GM21367 (cell line): ENCODE data around the gene APAF1.
"Not testable (repeated sequence)": the region's sequence is repeated elsewhere in the genome, so short reads cannot be mapped to it uniquely, and the experiment has no call there.

Experiments used
- ATAC-seq: cut with Tn5 transposase; IDR thresholded peaks from one replicate; pipeline ENCODE4 v1.9.1; 2021; ENCODE audit not compliant: unreplicated experiment

The APAF1 gene, protein sequence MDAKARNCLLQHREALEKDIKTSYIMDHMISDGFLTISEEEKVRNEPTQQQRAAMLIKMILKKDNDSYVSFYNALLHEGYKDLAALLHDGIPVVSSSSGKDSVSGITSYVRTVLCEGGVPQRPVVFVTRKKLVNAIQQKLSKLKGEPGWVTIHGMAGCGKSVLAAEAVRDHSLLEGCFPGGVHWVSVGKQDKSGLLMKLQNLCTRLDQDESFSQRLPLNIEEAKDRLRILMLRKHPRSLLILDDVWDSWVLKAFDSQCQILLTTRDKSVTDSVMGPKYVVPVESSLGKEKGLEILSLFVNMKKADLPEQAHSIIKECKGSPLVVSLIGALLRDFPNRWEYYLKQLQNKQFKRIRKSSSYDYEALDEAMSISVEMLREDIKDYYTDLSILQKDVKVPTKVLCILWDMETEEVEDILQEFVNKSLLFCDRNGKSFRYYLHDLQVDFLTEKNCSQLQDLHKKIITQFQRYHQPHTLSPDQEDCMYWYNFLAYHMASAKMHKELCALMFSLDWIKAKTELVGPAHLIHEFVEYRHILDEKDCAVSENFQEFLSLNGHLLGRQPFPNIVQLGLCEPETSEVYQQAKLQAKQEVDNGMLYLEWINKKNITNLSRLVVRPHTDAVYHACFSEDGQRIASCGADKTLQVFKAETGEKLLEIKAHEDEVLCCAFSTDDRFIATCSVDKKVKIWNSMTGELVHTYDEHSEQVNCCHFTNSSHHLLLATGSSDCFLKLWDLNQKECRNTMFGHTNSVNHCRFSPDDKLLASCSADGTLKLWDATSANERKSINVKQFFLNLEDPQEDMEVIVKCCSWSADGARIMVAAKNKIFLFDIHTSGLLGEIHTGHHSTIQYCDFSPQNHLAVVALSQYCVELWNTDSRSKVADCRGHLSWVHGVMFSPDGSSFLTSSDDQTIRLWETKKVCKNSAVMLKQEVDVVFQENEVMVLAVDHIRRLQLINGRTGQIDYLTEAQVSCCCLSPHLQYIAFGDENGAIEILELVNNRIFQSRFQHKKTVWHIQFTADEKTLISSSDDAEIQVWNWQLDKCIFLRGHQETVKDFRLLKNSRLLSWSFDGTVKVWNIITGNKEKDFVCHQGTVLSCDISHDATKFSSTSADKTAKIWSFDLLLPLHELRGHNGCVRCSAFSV (N-terminal part only)

DNA sequence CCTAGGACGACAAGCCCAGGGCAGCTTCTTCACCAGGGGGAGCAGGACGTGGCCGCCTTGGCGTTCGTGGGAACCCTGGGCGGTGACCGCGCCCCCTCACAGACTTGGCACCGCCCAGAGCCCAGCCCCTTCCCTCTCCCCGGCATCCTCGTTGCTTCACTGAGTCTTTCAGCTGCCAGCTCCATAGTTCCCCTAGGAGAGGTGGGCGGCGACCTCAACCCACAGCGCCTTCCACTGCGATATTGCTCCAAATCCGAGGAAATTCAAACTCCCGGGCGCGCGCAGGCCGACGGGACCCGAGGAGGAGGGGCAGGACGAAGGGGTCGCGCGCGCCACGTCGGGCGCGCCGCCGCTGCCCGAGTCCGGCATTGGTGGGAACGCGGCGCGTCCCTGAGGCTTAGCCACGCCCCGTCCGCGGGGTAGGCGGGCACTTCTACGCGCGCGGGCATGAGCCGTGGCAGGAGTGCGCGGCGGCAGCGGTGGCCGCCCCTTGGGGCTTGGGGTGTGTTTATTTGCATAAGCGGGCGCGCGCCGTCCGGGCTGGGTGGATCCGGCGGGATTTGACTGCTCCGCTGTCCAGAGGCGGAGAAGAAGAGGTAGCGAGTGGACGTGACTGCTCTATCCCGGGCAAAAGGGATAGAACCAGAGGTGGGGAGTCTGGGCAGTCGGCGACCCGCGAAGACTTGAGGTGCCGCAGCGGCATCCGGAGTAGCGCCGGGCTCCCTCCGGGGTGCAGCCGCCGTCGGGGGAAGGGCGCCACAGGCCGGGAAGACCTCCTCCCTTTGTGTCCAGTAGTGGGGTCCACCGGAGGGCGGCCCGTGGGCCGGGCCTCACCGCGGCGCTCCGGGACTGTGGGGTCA lies at the start of gene APAF1, which contains the start of gene IKBIP:
Gene APAF1, plus strand, starts transcription at position 579 of the 860 bp plus-strand sequence. CDS start 3,070 bp downstream, outside the sequence.
Gene IKBIP, minus strand, starts transcription at position 77 of the 860 bp plus-strand sequence. CDS start 87 bp downstream, outside the sequence.
- ATAC-seq: peak; percentile 85

DNA sequence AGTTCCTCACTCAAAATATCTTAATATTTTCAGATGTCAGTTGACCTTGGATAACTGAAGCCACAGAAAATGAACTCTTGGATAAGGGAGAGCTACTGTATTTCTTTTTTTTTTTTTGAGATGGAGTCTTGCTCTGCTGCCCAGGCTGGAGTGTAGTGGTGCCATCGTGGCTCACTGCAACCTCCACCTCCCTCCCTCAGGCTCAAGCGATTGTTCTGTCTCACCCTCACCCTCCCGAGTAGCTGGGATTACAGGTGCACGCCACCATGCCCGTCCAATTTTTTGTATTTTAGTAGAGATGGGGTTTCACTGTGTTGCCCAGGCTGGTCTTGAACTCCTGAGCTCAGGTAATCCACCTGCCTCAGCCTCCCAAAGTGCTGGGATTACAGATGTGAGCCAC lies 47.8 kb upstream of the APAF1 start:
- ATAC-seq: not testable (repeated sequence)

DNA sequence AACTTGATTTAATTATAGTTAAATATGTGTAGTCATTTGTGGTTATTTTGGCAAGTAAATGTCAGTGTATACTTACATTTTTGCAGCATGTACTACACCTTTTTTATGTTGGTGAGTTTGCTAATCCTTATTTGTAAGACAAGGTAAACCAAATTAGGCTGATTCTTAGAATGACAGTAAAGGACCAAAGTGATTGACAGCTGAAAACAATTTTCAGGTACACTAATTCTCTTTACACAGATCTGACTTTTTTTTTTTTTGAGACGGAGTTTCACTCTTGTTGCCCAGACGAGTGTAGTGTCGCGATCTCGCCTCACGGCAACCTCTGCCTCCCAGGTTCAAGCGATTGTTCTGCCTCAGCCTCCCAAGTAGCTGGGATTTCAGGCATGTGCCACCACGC lies 43.2 kb upstream of the APAF1 start:
- no peak for ATAC-seq

DNA sequence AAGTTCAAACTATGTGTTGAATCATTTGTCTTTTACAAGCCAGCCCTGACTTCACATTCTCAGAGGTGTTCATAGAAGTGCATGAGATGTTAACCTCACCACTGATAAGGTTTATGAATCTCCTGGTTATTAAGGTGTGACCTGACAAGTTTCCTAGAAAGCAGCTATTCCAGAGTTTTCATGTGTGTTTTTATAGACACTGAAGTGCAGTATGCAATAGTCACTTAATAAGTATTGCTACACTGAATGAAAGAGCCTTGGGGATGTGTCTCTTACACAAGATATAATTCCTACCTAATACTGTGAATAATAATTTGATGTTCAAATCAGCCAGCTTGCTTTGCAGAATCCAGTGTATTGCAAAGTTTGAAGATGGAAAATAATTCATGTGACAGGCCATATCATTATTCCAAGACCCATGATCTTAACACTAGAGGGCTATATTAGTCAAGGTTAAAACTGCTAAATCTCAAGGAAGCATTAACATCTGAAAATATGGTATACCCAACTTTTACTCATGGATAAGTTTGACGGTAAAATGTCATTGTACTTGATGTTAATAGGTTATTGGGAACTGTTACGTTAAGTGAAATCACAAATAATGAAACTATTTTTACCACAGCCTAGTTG lies 38.6 kb upstream of the APAF1 start:
- no peak for ATAC-seq

DNA sequence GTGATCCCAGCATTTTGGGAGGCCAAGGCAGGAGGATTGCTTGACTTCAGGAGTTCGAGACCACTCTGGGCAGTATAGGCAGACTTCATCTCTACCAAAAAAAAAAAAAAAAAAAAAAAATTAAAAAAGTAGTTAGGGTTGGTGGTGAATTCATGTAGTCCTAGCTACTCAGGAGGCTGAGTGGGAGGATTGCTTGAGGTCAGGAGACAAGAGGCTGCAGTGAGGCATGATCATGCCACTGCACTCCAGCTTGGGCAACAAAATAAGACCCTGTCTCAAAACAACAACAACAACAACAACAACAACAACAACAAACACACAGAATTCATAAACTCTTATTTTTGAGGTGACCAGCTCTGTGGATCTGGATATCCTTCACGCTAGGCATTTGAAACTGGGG lies 34.5 kb upstream of the APAF1 start:
- ATAC-seq: no peak

DNA sequence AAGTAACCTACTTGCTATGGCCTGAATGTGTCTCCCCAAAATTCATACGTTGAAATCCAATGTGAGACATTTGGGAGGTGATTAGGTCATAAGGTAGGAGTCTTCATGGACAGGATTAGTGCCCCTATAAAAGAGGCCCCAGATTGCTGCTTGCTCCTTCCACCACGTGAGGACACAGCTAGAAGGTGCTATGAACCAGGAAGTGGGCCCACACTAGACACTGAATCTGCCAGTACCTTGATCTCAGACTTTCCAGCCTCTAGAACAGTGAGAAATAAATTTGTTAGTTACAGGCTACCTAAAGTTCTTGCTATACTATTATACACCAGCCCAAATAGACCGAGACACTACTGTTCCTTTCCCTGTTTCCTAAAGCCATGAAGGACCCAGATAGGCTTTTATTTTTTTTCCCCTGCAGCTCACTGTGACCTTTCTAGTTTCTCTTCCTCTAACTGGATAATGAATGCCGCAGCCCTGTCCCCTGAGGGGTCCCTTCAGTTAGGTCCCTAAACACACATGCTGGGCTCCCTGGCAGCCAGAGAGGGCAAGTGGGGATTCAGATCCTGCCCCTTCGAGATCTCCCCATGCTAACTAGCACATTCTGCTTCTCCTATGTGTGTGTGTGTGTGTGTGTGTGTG lies 32.3 kb upstream of the APAF1 start:
- peak; percentile 87 for ATAC-seq

DNA sequence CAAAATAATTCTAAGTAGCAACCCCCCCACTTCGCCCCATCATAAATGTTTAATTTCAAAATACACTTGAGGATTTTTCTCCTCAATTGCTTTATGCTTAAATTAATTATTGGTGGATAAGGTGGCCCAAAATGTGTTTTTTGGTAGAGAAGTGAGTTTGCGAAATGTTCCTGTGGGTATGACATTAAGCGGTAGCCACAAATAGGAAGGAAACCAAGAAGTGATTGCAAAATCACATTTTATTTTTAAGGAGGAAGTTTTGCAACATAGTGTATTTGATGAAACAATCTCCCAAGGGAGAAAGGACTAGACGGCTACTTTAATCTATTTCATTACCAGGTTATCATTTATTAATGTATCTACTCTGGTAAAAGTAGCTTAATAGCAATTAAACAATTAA lies 26.1 kb upstream of the APAF1 start:
- no peak for ATAC-seq

DNA sequence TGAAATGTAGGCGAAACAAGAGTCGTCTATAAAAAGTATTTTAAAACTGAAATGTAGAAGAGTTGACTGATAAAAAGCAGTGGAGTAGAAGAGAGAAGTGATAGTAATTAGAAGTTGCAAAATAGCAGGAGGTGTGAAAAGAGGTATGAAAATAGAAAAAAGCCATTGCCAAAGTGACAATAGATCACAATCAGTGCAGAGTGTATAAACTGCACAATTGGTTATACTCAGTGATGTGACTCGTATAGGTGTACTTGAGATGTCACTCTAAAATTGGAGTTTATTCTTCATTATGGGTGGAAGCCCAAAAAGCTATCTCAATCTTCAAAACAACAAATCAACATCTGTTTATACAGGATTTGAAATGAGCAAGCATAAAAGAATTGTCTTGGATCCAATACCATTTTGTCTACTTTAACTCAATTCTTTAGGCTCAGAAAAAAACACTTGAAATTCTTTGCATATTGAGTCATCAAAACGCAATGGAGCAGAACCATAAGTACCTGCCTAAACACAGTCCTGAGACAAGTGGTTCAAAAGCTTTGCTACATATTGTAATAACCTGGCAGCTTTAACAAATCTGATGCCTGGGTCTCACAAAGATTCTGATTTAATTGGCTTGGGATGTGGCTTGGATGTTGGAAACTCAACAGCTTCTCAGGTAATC lies 9.3 kb upstream of the APAF1 start:
- peak; percentile 88 for ATAC-seq

DNA sequence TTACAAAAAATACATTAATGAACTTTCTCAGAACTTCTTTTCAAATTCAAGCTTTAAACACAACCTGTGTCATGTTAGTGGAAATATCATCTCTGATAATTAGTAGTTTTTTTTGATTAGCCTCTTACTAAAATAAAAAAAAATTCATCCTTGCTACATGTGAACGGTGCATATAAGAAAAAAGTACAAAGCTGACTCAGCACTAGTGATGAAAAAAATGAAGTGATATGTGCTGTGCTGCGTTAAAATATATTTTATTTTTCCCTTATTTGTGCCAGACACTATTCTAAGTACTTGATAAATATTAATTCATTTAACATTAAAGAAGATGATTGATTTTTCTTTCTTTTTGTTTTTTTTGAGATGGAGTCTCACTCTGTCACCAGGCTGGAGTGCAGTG lies 8.0 kb upstream of the APAF1 start:
- no peak for ATAC-seq

DNA sequence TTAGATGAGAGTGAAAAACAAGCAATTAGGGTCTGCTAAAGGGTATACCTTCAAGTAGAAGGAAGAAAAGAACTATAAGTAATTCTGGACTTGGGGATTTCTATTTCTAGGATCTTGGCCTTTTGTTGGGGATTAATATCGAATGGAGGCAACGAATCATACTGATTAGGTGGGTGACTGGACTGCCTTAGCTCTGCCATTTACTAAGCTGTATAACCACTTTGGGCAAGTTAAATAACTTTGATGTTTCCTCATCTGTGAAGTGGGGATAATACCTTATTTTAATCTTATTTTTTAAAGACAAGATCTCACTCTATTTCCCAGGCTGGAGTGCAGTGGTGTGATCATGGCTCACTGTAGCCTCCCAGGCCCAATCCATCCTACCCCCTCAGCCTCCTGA lies 7.1 kb upstream of the APAF1 start:
- ATAC-seq: no peak

DNA sequence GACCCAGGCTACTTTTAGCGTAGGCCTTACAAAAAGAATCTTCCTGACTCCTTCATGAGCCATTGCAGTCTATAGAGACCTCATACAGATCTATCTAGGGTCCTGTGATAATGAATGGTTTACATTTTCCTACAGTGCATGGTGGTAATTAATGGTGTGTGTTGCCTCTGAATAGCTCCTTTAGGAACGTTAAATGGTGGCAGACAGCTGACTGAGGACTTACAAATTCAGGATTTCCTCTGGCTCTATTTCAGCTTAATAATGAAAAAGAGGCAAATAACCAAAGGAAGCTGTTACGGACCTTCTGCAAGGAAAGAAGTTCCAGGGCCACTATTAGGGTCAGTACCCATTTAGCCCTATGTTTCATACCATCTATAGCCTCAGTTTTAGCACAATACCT lies 5.6 kb upstream of the APAF1 start:
- no peak for ATAC-seq

DNA sequence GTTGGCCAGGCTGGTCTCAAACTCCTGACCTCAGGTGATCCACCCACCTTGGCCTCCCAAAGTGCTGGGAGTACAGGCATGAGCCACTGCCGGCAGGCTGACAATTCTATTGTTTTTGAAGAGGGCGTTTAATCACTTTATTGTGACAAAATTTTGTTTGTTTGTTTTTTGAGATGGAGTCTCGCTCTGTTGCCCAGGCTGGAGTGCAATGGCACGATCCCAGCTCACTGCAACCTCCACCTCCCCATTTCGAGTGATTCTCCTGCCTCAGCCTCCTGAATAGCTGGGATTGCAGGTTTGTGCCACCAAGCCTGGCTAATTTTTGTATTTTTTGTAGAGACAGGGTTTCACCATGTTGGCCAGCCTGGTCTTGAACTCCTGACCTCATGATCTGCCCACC lies 2.3 kb upstream of the APAF1 start:
- not testable (repeated sequence) for ATAC-seq

DNA sequence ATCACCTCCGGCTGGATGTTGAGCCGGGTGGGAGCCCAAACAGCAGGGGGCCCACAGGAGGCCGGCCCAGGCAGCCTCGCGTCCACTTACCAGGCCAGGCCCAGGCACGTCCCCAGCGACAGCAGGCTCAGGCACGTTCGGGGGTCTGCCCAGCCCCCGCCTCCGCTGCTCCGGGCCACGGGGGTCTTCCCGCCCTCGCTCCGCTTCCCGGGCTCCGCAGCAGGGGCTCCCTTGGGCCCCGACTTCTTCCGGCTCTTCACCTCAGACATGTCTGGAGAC lies 718 bp upstream of the APAF1 start:
- ATAC-seq: peak; percentile 9

DNA sequence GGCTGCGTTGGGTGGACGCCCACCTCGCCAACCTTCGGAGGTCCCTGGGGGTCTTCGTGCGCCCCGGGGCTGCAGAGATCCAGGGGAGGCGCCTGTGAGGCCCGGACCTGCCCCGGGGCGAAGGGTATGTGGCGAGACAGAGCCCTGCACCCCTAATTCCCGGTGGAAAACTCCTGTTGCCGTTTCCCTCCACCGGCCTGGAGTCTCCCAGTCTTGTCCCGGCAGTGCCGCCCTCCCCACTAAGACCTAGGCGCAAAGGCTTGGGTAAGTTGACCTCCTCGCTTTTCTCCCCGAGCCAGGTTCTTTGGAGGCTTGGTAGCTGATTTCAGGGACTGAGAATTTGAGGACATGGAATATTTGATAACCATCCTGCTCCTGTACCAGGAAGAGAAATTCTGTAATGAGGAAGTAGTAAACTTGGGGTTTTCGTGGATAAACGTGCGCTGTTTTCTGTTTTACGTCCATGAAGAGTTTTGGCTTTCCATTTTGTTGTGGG lies 530 bp downstream of the APAF1 start:
- peak; percentile 0 for ATAC-seq

DNA sequence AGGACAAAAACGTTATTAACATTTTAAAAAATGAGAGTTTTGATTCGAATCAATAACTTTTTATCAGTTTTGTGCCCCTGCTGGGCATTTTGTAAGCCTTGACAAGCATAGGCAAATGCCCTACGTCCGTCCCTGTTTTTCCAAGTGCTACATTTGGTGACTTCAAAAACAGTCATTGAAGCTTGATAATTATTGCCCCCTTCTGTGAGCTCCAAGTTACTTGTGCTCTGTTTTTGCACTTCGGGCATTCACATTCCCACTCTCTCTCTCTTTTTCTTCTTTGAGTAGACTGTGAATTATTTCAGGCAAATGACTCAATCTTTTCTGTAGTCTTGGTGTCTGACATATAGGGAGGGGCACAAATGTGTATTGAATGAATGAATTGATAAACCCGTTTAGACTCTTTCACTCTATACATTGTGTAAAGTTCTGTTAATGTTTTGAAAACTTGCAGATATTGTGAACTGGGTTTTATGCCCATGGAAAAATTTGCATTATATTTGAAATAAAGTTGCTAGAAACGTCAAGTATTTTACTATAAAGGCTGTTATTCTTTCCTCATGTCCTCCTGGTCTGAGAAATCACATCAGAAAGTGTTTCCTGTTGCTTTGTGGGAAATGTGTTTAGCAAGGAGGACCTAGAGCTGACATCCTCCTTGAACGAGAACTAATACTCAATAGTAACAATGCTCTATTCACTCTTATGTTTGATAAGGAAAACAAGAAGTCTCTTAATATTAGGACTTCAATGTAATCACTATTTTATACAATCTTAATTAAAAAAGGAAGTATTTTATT lies 1.4 kb downstream of the APAF1 start:
- ATAC-seq: no peak

DNA sequence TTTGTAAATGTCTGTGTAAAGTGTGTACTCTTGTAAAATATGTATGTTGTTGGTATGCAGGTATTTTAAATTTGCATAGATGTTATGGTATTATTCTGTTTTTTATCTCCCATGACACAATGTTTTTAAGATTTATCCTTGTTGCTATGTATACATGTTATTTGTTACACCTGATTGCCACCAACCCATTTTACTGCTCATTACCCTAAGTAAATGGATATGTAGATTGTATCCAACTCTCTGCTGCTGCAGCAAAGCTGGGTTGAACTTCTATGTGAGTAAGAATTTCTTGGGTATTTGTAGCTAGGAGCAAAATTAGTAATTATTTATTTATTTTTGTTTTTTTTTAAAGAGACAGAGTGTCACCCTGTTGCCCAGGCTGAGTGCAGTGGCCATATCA lies 6.2 kb downstream of the APAF1 start:
- no peak for ATAC-seq

DNA sequence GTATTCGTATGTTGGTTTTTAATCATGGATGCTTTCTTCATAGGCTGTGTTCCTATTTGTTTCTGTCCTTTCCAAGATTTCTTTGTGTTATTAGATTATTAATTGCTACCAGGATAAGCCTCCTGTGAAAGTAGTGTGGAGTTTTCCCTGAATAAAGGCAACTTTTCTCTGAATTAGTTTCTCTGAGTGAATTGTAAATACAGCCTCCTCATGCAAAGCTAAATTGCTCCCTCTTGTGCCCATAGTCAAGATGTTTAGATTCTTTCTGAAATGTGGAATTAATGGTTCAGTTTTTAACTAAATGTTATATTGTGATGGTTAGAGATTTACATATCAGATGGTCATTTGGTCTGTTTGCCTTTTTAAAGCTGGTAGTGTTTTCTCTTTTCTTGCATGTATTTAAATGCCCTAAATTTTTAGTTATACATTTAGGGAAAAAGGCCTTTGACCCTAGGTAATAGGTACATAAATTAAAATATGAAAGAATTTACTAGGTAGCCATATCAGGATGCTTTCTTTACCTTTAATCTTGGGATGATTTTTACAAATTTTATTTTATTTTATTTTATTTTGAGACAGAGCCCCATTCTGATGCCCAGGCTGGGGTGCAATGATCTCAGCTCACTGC lies 8.9 kb downstream of the APAF1 start:
- ATAC-seq: no peak
